DND-41 (cell line): ENCODE measurements around the gene GABBR2.

ENCODE experiments used
- ATAC-seq: fragments of 200-7000 bp; cut with Tn5 transposase; 3 replicates; pipeline ENCODE4 v1.9.1; 2021; ENCODE audit warnings: low read depth; ENCODE audit not compliant: insufficient read depth
- DNase-seq: peaks from one replicate; pipeline ENCODE4 v3.0.0-alpha.2; 2020
- H2AFZ ChIP-seq: 2 replicates; pipeline ENCODE4 v1.6.0; 2012; ENCODE audit warnings: low read depth, low read length
- H3K27ac ChIP-seq: 2 replicates; pipeline ENCODE4 v1.5.1; 2012; ENCODE audit warnings: low read length, inconsistent platforms
- H3K27me3 ChIP-seq: fragments of 200-600 bp; sonication (generic); 2 replicates; pipeline ENCODE4 v1.6.0; 2012; ENCODE audit warnings: low read length, mild to moderate bottlenecking, inconsistent platforms; ENCODE audit not compliant: insufficient read depth, poor library complexity
- H3K36me3 ChIP-seq: 2 replicates; pipeline ENCODE4 v1.5.1; 2012; ENCODE audit warnings: low read length, inconsistent platforms; ENCODE audit not compliant: insufficient read depth
- H3K4me1 ChIP-seq: 2 replicates; pipeline ENCODE4 v1.5.1; 2012; ENCODE audit warnings: mild to moderate bottlenecking, low read length; ENCODE audit not compliant: insufficient read depth
- H3K4me2 ChIP-seq: 2 replicates; pipeline ENCODE4 v1.6.0; 2012; ENCODE audit warnings: mild to moderate bottlenecking, moderate library complexity, low read length, inconsistent platforms; ENCODE audit not compliant: insufficient read depth
- H3K4me3 ChIP-seq, 2 experiments: fragments of 200-600 bp in 1 of 2; shearing (Covaris generic) in 1 of 2; 2 replicates each; pipeline ENCODE4 v1.5.1; 2012 to 2016; ENCODE audit warnings: inconsistent platforms in 2 of 2, low read length in 2 of 2, mild to moderate bottlenecking in 2 of 2, low read depth in 1 of 2, moderate library complexity in 1 of 2
- H3K79me2 ChIP-seq: 2 replicates; pipeline ENCODE4 v1.6.0; 2012; ENCODE audit warnings: low read length, inconsistent platforms; ENCODE audit not compliant: insufficient read depth
- H3K9ac ChIP-seq: 2 replicates; pipeline ENCODE4 v1.6.0; 2012; ENCODE audit warnings: low read depth, mild to moderate bottlenecking, inconsistent platforms, low read length, moderate library complexity
- H3K9me3 ChIP-seq: 2 replicates; pipeline ENCODE4 v1.5.1; 2012; ENCODE audit warnings: low read length, moderate library complexity, mild to moderate bottlenecking, inconsistent platforms; ENCODE audit not compliant: insufficient read depth, severe bottlenecking
- H4K20me1 ChIP-seq: 2 replicates; pipeline ENCODE4 v1.6.0; 2012; ENCODE audit warnings: low read length; ENCODE audit not compliant: insufficient read depth
- CTCF ChIP-seq: IDR thresholded peaks from 2 replicates; pipeline ENCODE4 v1.5.1; 2012; ENCODE audit warnings: borderline replicate concordance, low read length, moderate library complexity, mild to moderate bottlenecking; ENCODE audit not compliant: poor library complexity, severe bottlenecking; ENCODE audit errors: extremely low read depth
- EZH2 ChIP-seq: IDR thresholded peaks from 3 replicates; pipeline ENCODE4 v1.6.1; 2012; ENCODE audit warnings: borderline replicate concordance, low read depth, mild to moderate bottlenecking, moderate library complexity, low read length, inconsistent platforms; ENCODE audit not compliant: severe bottlenecking

Gene GABBR2

GRCh38 chr9:98455256-98456155 is 253.2 kb downstream of the GABBR2 start:
- DNase-seq (no peak), ATAC-seq (no peak)
- TF ChIP-seq CTCF: no peak
- TF ChIP-seq EZH2: no peak

GRCh38 chr9:98453589-98454311 is 255.0 kb downstream of the GABBR2 start:
- no peak overlapping the region for H2AFZ ChIP-seq
- H3K36me3 ChIP-seq: no peaks in the 10 kb centered on the region
- DNase-seq: no peak
- H3K9me3 ChIP-seq: no peaks in the 10 kb centered on the region
- H3K9ac ChIP-seq: no peak overlapping the region
- H3K4me3 ChIP-seq: no peak overlapping the region
- no peaks in the 10 kb centered on the region for H4K20me1 ChIP-seq
- no peak for ATAC-seq
- H3K27me3 ChIP-seq: peaks cover 11% of the 10 kb centered on the region
- no peak overlapping the region for H3K4me2 ChIP-seq
- H3K79me2 ChIP-seq: no peaks in the 10 kb centered on the region
- no peak overlapping the region for H3K27ac ChIP-seq
- TF ChIP-seq EZH2: no peak
- no peak for TF ChIP-seq CTCF
- H3K4me1 ChIP-seq: no peaks in the 10 kb centered on the region

More at GRCh38 chr9:98455256-98456155, 253.2 kb downstream of the GABBR2 start:
- Histone ChIP-seq H3K9ac (no peak overlapping the region), H3K4me3 (no peak overlapping the region), H3K9me3 (peaks cover 1% of the 10 kb centered on the region), H3K79me2 (no peaks in the 10 kb centered on the region), H3K36me3 (no peaks in the 10 kb centered on the region), H2AFZ (no peak overlapping the region), H3K4me2 (no peak overlapping the region), H3K4me1 (no peaks in the 10 kb centered on the region), H4K20me1 (no peaks in the 10 kb centered on the region), H3K27ac (no peak overlapping the region), H3K27me3 (peaks cover 11% of the 10 kb centered on the region)

GRCh38 chr9:98451576-98451975 is 257.2 kb downstream of the GABBR2 start:
- no peak for ATAC-seq
- H3K4me3 ChIP-seq: no peak overlapping the region
- H3K79me2 ChIP-seq: no peaks in the 10 kb centered on the region
- no peak overlapping the region for H3K9ac ChIP-seq
- H3K4me2 ChIP-seq: no peak overlapping the region
- H3K27ac ChIP-seq: no peak overlapping the region
- H4K20me1 ChIP-seq: no peaks in the 10 kb centered on the region
- H3K4me1 ChIP-seq: no peaks in the 10 kb centered on the region
- peaks cover 11% of the 10 kb centered on the region for H3K27me3 ChIP-seq
- TF ChIP-seq CTCF: no peak
- H3K9me3 ChIP-seq: no peaks in the 10 kb centered on the region
- H2AFZ ChIP-seq: no peak overlapping the region
- no peaks in the 10 kb centered on the region for H3K36me3 ChIP-seq
- DNase-seq: no peak
